Sigmoid colon (tissue), 4 donors: ENCODE data around the gene NT5DC3.
A peak's percentile ranks its signal among the peaks of the same experiment; 100 is the strongest.

ENCODE experiments used
- EP300 ChIP-seq, 4 donors: sonication (generic); formaldehyde crosslinking; IDR thresholded peaks; one replicate each; pipeline ENCODE4 v1.6.1; 2017; ENCODE audit warnings: antibody characterized with exemption in 4 of 4
- POLR2A ChIP-seq, 2 donors: fragments of 450-650 bp; IDR thresholded peaks; one replicate each; pipeline ENCODE4 v1.6.1; 2016; ENCODE audit warnings: antibody characterized with exemption in 2 of 2, mild to moderate bottlenecking in 2 of 2, moderate library complexity in 2 of 2
- POLR2AphosphoS5 ChIP-seq, 4 donors: sonication (generic); formaldehyde crosslinking; IDR thresholded peaks; one replicate each; pipeline ENCODE4 v1.6.1; 2017; ENCODE audit warnings: antibody characterized with exemption in 4 of 4
- TF ChIP-seq, protein P1 (sequence below), 4 experiments: fragments of 450-650 bp in 3 of 4; fragments of 200-600 bp in 1 of 4; IDR thresholded peaks; one replicate each; pipeline ENCODE4 v1.5.1; 2016 to 2019; ENCODE audit warnings: antibody characterized with exemption in 4 of 4, mild to moderate bottlenecking in 3 of 4, moderate library complexity in 2 of 4

DNA sequence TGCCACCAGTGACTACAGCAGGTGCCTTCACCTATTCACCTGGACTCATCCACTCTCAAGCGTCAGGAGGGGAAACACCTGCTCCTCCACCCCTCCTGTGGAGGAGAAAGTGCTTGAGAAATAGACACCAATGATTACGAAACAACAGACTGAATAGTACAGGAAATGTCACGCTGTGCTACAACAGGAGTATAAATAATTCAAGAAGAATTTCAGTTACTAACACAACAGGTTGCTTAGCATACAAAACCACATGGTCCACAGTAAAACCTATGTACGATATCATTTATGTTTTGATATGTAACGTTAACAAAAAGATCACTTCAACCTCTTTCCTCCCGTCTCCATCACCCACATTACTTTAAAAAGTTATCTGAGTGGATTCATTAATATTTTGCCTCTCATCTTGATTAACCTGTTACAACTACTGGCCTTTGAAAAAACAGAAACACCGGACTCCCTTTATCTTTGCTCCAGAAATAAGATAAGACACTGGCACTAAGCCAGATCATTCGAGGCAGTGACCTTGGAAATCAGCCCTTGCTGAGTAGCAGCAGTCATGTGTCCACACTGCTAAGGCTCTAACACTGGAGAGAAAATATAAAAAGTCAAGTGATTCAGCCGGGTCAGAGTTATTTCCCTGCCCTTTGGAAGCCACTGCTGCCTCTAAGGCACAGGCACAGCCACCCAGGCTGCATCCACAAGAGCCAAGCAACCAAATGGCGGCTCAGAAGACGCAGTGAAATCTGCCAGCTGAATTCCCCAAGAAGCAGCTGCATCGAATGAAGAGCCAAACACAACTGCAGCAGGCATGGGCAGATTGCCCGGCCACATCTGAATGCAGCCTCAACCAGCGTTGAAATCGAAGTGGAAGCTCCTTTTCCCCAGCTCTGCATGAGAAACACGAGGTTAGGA is 40.9 kb downstream of the NT5DC3 start:
- TF ChIP-seq, protein P1, sequence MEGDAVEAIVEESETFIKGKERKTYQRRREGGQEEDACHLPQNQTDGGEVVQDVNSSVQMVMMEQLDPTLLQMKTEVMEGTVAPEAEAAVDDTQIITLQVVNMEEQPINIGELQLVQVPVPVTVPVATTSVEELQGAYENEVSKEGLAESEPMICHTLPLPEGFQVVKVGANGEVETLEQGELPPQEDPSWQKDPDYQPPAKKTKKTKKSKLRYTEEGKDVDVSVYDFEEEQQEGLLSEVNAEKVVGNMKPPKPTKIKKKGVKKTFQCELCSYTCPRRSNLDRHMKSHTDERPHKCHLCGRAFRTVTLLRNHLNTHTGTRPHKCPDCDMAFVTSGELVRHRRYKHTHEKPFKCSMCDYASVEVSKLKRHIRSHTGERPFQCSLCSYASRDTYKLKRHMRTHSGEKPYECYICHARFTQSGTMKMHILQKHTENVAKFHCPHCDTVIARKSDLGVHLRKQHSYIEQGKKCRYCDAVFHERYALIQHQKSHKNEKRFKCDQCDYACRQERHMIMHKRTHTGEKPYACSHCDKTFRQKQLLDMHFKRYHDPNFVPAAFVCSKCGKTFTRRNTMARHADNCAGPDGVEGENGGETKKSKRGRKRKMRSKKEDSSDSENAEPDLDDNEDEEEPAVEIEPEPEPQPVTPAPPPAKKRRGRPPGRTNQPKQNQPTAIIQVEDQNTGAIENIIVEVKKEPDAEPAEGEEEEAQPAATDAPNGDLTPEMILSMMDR (IDR thresholded peaks at IDR 0.05), result no peak
- TF ChIP-seq POLR2A (IDR thresholded peaks at IDR 0.05) (no peak), POLR2AphosphoS5 (IDR thresholded peaks at IDR 0.05) (peak; percentile 45 to 59 (median 50)), EP300 (IDR thresholded peaks at IDR 0.05) (peak in 2 of 4 donors; percentile 33)
